ENCODE results near the gene PHF5A. TPM values are rescaled to one million over a fixed set of nuclear protein-coding genes. Genes with fewer than 3 reads are reported as not detected.

PHF5A gene
- total and polyA plus RNA-seq, 4 donors: 15.8 to 31.7 (median 23.2) TPM

Other genes starting within 250 kb of the PHF5A start
- gene CHADL, start 227.8 kb downstream of the PHF5A start, total RNA-seq: 1 to 10 TPM in 1 of 2 donors, under 1 TPM in 1; 0.51 to 1.0 TPM
- under 1 TPM; 0.55 to 0.68 TPM for gene CHADL, start 227.8 kb downstream of the PHF5A start, polyA plus RNA-seq
- 10 to 100 TPM; 29.4 to 40.3 TPM for gene RANGAP1, start 182.5 kb downstream of the PHF5A start, total RNA-seq
- 10 to 100 TPM; 12.0 to 37.2 TPM for gene RANGAP1, start 182.5 kb downstream of the PHF5A start, polyA plus RNA-seq
- 10 to 100 TPM; 22.0 to 50.2 TPM for gene ZC3H7B, start 167.2 kb downstream of the PHF5A start, total RNA-seq
- 10 to 100 TPM in 1 of 2 donors, 1 to 10 TPM in 1; 6.6 to 30.2 TPM for gene ZC3H7B, start 167.2 kb downstream of the PHF5A start, polyA plus RNA-seq
- 10 to 100 TPM in 1 of 2 donors, 1 to 10 TPM in 1; 8.8 to 16.2 TPM for gene TEF, start 86.8 kb downstream of the PHF5A start, total RNA-seq
- gene TEF, start 86.8 kb downstream of the PHF5A start, polyA plus RNA-seq: 10 to 100 TPM in 1 of 2 donors, 1 to 10 TPM in 1; 5.7 to 11.6 TPM
- gene TOB2, start 21.9 kb downstream of the PHF5A start, total RNA-seq: 10 to 100 TPM; 11.6 to 17.1 TPM
- gene TOB2, start 21.9 kb downstream of the PHF5A start, polyA plus RNA-seq: 10 to 100 TPM in 1 of 2 donors, 1 to 10 TPM in 1; 9.8 to 12.9 TPM
- 10 to 100 TPM; 62.8 to 75.1 TPM for gene ACO2, start 425 bp upstream of the PHF5A start, total RNA-seq
- 10 to 100 TPM; 45.3 to 76.1 TPM for gene ACO2, start 425 bp upstream of the PHF5A start, polyA plus RNA-seq
- 10 to 100 TPM; 11.7 to 21.9 TPM for gene POLR3H, start 75.8 kb upstream of the PHF5A start, total RNA-seq
- 10 to 100 TPM; 32.2 to 37.7 TPM for gene POLR3H, start 75.8 kb upstream of the PHF5A start, polyA plus RNA-seq
- under 1 TPM; 0.17 to 0.33 TPM for gene CSDC2, start 92.3 kb upstream of the PHF5A start, total RNA-seq
- gene CSDC2, start 92.3 kb upstream of the PHF5A start, polyA plus RNA-seq: 10 to 100 TPM in 1 of 2 donors, under 1 TPM in 1; 0.42 to 12.2 TPM
- 10 to 100 TPM; 24.9 to 30.1 TPM for gene PMM1, start 121.1 kb upstream of the PHF5A start, total RNA-seq
- 10 to 100 TPM; 35.1 to 50.2 TPM for gene PMM1, start 121.1 kb upstream of the PHF5A start, polyA plus RNA-seq
- gene DESI1, start 152.4 kb upstream of the PHF5A start, total RNA-seq: 10 to 100 TPM; 16.4 to 46.9 TPM
- 100 to 1,000 TPM in 1 of 2 donors, 10 to 100 TPM in 1; 34.3 to 102 TPM for gene DESI1, start 152.4 kb upstream of the PHF5A start, polyA plus RNA-seq
- 100 to 1,000 TPM; 104 to 148 TPM for gene XRCC6, start 152.6 kb upstream of the PHF5A start, total RNA-seq
- gene XRCC6, start 152.6 kb upstream of the PHF5A start, polyA plus RNA-seq: 10 to 100 TPM; 81.8 to 87.9 TPM
- 10 to 100 TPM; 22.3 to 35.3 TPM for gene SNU13, start 220.2 kb upstream of the PHF5A start, total RNA-seq
- 100 to 1,000 TPM in 1 of 2 donors, 10 to 100 TPM in 1; 52.6 to 104 TPM for gene SNU13, start 220.2 kb upstream of the PHF5A start, polyA plus RNA-seq
- 1 to 10 TPM in 1 of 2 donors, under 1 TPM in 1; 0.33 to 1.0 TPM for gene MEI1, start 230.8 kb upstream of the PHF5A start, total RNA-seq
- gene MEI1, start 230.8 kb upstream of the PHF5A start, polyA plus RNA-seq: 1 to 10 TPM in 1 of 2 donors, under 1 TPM in 1; 0.43 to 1.3 TPM

Measured in liver (tissue), 4 donors.